Tibial nerve (tissue), 4 donors: Measurements from ENCODE around the gene KIAA1958. TPM values are rescaled to one million over a fixed set of nuclear protein-coding genes. Genes with fewer than 3 reads are reported as not detected.

ENCODE experiments used
- DNase-seq, 2 donors: peaks; one replicate each; pipeline ENCODE4 v3.0.0-alpha.2; 2019; ENCODE audit warnings: low spot score in 2 of 2
- H3K27ac ChIP-seq, 4 donors: fragments of 200-600 bp; sonication (generic) in 3 of 4; one replicate each; pipeline ENCODE4 v1.5.1; 2017 to 2019; ENCODE audit warnings: mild to moderate bottlenecking in 1 of 4
- H3K27me3 ChIP-seq, 2 donors: fragments of 200-600 bp; sonication (generic) in 1 of 2; one replicate each; pipeline versions ENCODE4 v1.5.1 to v1.6.0; 2017 to 2019
- H3K36me3 ChIP-seq, 3 donors: fragments of 200-600 bp; sonication (generic); one replicate each; pipeline ENCODE4 v1.5.1; 2018 to 2019
- H3K4me1 ChIP-seq, 4 donors: fragments of 200-600 bp; sonication (generic) in 3 of 4; one replicate each; pipeline ENCODE4 v1.5.1; 2017 to 2019
- H3K4me3 ChIP-seq, 4 donors: fragments of 200-600 bp; sonication (generic) in 3 of 4; one replicate each; pipeline ENCODE4 v1.5.1; 2017 to 2019; ENCODE audit warnings: mild to moderate bottlenecking in 1 of 4, moderate library complexity in 1 of 4
- H3K9me3 ChIP-seq, 4 donors: fragments of 200-600 bp; sonication (generic) in 3 of 4; one replicate each; pipeline ENCODE4 v1.5.1; 2017 to 2019
- CTCF ChIP-seq, 5 experiments: fragments of 200-600 bp in 3 of 5; fragments of 450-650 bp in 2 of 5; sonication (generic) in 3 of 5; IDR thresholded peaks; one replicate each; pipeline ENCODE4 v1.5.1; 2016 to 2019; ENCODE audit warnings: antibody characterized with exemption in 5 of 5, mild to moderate bottlenecking in 3 of 5, moderate library complexity in 2 of 5
- EP300 ChIP-seq, 2 donors: sonication (generic); formaldehyde crosslinking; IDR thresholded peaks; one replicate each; pipeline ENCODE4 v1.6.1; 2017; ENCODE audit warnings: antibody characterized with exemption in 2 of 2, mild to moderate bottlenecking in 1 of 2
- POLR2A ChIP-seq, 2 donors: fragments of 450-650 bp; IDR thresholded peaks; one replicate each; pipeline ENCODE4 v1.6.1; 2017; ENCODE audit warnings: antibody characterized with exemption in 2 of 2, mild to moderate bottlenecking in 2 of 2, moderate library complexity in 2 of 2
- WGBS, 2 donors: methylation state at CpG; one replicate each; pipeline ENCODE4 v1.1.5; 2018; 5-methylcytosine and 5-hydroxymethylcytosine counted together
- total RNA-seq, 4 donors: library from RNA; depleted of rRNA; stranded (reverse); fragments of >200 nt; gene quantifications; one replicate each; pipeline ENCODE4 v1.1.0, GENCODE V29; 2016

Gene KIAA1958
- total RNA-seq, 4 donors from 2014 or later, result 3.7 to 5.2 (median 4.5) TPM

- H3K9me3 ChIP-seq, result no peaks in the 10 kb centered on the region
- peaks cover 0 to 3% (median 0%) of the 10 kb centered on the region in 4 donors for H3K4me1 ChIP-seq
- no peak for DNase-seq
- H3K27me3 ChIP-seq, result no peaks in the 10 kb centered on the region
- H3K27ac ChIP-seq, result no peak overlapping the region
- WGBS, 2 donors, result 40 to 41% methylated on average over 7 of the region's 7 CpGs
- H3K36me3 ChIP-seq, result no peaks in the 10 kb centered on the region
- TF ChIP-seq POLR2A (IDR thresholded peaks at IDR 0.05), result no peak
- no peak for TF ChIP-seq EP300 (IDR thresholded peaks at IDR 0.05)
- no peak for TF ChIP-seq CTCF (IDR thresholded peaks at IDR 0.05)
- no peak overlapping the region for H3K4me3 ChIP-seq
Measured at GRCh38 chr9:112541685-112542084, 55.1 kb downstream of the KIAA1958 start.

- Histone ChIP-seq H3K9me3 (no peaks in the 10 kb centered on the region), H3K36me3 (no peaks in the 10 kb centered on the region), H3K4me1 (peaks cover 0 to 3% (median 0%) of the 10 kb centered on the region in 4 donors), H3K4me3 (no peak overlapping the region), H3K27me3 (no peaks in the 10 kb centered on the region), H3K27ac (no peak overlapping the region)
- TF ChIP-seq POLR2A (IDR thresholded peaks at IDR 0.05) (no peak), EP300 (IDR thresholded peaks at IDR 0.05) (no peak), CTCF (IDR thresholded peaks at IDR 0.05) (no peak)
- 77 to 85% methylated on average over 1 of the region's 1 CpG for WGBS, 2 donors
- no peak for DNase-seq
Measured at GRCh38 chr9:112542593-112543292, 56.1 kb downstream of the KIAA1958 start.

GRCh38 chr9:112544477-112544876, 57.9 kb downstream of the KIAA1958 start:
- Histone ChIP-seq H3K9me3 (no peaks in the 10 kb centered on the region), H3K27me3 (no peaks in the 10 kb centered on the region), H3K36me3 (no peaks in the 10 kb centered on the region), H3K27ac (no peak overlapping the region), H3K4me1 (peaks cover 0 to 3% (median 0%) of the 10 kb centered on the region in 4 donors), H3K4me3 (no peak overlapping the region)
- TF ChIP-seq CTCF (IDR thresholded peaks at IDR 0.05) (no peak), POLR2A (IDR thresholded peaks at IDR 0.05) (no peak), EP300 (IDR thresholded peaks at IDR 0.05) (no peak)
- no peak for DNase-seq
- WGBS, 2 donors, result 90 to 92% methylated on average over 1 of the region's 1 CpG

GRCh38 chr9:112545237-112545636, 58.6 kb downstream of the KIAA1958 start:
- no peak overlapping the region for H3K27ac ChIP-seq
- H3K4me3 ChIP-seq, result no peak overlapping the region
- TF ChIP-seq EP300 (IDR thresholded peaks at IDR 0.05) (no peak), POLR2A (IDR thresholded peaks at IDR 0.05) (no peak), CTCF (IDR thresholded peaks at IDR 0.05) (no peak)
- H3K4me1 ChIP-seq, result peaks cover 0 to 3% (median 0%) of the 10 kb centered on the region in 4 donors
- no peaks in the 10 kb centered on the region for H3K9me3 ChIP-seq
- H3K36me3 ChIP-seq, result no peaks in the 10 kb centered on the region
- no peak for DNase-seq
- H3K27me3 ChIP-seq, result no peaks in the 10 kb centered on the region

GRCh38 chr9:112546149-112547012, 59.8 kb downstream of the KIAA1958 start:
- Histone ChIP-seq H3K27ac (no peak overlapping the region), H3K4me3 (no peak overlapping the region), H3K36me3 (no peaks in the 10 kb centered on the region), H3K9me3 (no peaks in the 10 kb centered on the region), H3K27me3 (no peaks in the 10 kb centered on the region), H3K4me1 (peaks cover 0 to 3% (median 0%) of the 10 kb centered on the region in 4 donors)
- 69 to 74% methylated on average over 4 of the region's 4 CpGs for WGBS, 2 donors
- DNase-seq, result no peak
- TF ChIP-seq EP300 (IDR thresholded peaks at IDR 0.05), result no peak
